ENCODE data around the gene CTBP2.

- TF ChIP-seq CTCF (IDR thresholded peaks at IDR 0.05) (no peak), POLR2A (IDR thresholded peaks at IDR 0.05; ENCODE audit: low read depth) (no peak)
Measured at GRCh38 chr10:124946945-124947344, 213.4 kb downstream of the CTBP2 start.
